Measurements from ENCODE around the gene RPS15.

Gene RPS15

DNA sequence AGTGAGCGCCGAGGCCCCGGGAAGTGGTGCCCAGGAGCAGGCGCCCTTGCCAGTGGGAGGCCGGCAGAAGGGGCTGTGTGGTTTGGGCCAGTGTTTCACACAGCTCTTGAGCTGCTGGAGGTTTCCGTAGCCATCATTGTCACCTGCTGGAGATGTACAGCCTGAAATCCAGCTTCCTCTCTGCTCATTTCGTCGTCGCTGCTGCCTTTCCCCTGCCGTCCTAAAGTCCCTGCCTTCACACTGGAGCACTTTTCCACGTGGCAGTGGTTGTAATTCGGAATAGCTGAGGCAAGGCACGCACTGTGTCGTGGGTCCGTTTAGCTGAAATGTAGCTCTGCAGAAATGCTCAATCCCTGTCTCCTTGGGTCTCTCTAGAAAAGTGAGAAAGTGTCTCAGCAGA lies 17.6 kb upstream of the RPS15 start:
- no peak for DNase-seq (ENCODE audit: low spot score)

GRCh38 chr19:1421218-1421957 lies 16.8 kb upstream of the RPS15 start:
- no peak for DNase-seq (ENCODE audit: low spot score)

GRCh38 chr19:1421958-1422305 lies 16.3 kb upstream of the RPS15 start:
- no peak for DNase-seq (ENCODE audit: low spot score)

GRCh38 chr19:1422360-1422759 lies 15.8 kb upstream of the RPS15 start:
- no peak for DNase-seq (ENCODE audit: low spot score)

DNA sequence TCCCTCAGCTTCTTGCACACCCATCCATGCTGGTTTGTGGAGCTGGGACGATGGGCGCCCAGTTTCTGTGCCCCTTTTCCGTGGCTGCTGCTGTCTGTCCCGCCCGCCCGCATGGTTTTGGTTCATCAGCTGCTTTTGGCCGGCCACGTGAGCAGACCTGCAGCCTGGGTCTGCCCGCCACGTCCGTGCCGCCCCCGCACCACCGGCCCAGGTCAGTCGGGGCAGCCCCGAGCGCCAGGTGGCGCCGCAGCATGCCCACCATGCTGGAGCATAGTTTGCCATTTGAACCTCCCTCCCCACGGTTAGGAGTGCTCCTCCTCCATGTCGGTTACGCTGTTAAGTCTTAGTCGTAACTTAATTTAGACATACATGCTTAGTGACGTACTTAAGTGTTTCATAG lies 15.3 kb upstream of the RPS15 start:
- DNase-seq (ENCODE audit: low spot score) = no peak

GRCh38 chr19:1423436-1424191 lies 14.6 kb upstream of the RPS15 start:
- DNase-seq (ENCODE audit: low spot score) = no peak

DNA sequence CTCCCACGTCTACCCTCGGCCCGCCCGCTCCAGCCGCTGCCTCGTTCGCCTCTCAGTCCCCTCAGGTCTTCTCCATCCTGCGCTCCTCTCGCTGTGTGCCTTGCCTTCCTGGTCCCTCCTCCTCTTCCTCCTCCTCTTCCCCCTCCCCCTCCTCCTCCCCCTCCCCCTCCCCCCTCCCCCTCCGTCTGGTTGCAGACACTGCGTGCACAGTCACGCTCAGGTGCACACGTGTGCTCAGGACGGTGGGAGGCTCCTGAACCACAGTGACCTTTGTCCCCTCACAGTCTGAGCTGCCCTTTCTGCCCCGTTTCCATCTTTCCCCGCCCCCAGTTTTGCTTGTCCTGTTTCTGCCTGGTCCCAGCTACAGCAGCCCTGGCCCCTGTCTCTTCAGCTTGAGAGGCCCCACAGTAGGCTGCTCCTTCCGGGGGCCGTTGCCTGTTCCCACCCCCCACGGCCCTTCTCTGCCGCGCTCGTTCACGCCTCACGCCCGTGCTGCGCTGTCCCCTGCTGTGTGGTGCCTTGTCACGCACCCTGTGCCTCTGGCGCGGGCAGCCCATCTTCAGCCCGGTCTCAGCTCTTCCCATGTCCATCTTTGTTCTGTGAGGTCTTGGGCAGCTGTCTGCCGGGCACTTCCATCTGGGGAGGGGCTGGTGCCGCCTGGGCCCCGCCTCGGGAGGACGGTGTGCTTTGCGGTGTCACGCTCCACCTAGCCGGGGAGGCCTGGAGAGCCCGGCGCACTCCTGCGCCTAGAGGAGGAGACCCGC lies 13.8 kb upstream of the RPS15 start:
- no peak for DNase-seq (ENCODE audit: low spot score)

GRCh38 chr19:1425102-1425837 lies 12.9 kb upstream of the RPS15 start:
- no peak for DNase-seq (ENCODE audit: low spot score)

DNA sequence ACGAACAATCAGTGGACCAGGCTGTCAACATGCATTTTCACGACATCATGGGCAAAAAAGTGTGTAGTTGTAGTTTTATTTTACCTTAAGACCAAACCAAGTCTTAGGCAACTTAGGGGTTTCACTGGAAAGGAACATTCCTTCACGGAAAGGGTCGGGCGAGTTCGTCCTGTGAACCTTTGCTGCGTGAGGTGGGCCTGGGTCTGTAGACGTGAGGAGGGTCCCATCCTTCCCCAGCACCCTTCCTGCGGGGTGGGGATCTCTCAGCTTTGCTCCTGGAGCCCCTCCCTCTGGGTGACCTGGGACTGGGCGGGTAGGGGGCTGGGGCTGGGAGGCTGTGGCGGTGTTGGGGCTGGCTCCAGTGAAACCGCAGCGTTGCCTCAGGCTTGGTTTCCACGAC lies 12.3 kb upstream of the RPS15 start:
- no peak for DNase-seq (ENCODE audit: low spot score)

DNA sequence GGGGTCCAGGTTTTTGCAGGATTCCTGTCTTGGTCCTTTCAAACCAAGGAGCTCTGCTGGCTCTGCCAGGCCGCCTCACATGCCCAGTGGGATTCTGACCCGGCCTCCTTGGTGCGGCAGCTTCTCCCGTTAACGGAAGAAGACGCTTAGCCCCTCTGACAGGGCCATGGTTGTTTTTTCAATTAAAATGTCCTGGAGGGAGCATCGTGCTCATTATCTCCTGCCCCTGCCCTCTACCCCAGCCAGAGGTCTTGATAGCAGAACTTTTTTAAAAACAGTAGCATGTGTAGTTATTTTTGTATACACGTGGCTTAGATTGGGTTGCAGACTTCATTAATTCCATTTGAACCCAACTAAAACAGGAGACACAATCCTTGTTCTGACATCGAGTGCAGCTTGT lies 11.5 kb upstream of the RPS15 start:
- no peak for DNase-seq (ENCODE audit: low spot score)

- no peak for DNase-seq (ENCODE audit: low spot score)
Observed at GRCh38 chr19:1427221-1427920, 10.8 kb upstream of the RPS15 start.

- no peak for DNase-seq (ENCODE audit: low spot score)
Observed at GRCh38 chr19:1428738-1429391, 9.3 kb upstream of the RPS15 start.

DNA sequence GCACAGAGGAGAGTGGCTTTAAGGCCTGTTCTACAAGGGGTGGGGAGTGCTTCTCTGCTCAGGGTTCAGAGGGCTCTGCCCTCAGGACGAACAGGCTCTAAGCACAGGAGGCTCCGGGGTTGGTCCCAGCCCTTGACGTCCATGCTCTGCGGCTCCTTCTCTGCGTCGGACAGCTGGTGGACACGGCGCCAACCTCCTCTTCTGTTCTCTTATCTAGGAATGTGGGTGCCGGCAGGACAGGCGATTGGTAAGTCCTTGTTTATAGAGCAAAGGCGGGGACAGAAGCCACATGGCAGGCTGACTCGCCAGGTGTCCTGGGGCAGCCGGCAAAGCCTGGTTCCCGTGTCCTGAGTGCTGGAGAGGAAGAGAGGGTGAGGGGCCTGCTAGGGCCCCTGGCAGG lies 8.4 kb upstream of the RPS15 start:
- DNase-seq (ENCODE audit: low spot score) = no peak

DNA sequence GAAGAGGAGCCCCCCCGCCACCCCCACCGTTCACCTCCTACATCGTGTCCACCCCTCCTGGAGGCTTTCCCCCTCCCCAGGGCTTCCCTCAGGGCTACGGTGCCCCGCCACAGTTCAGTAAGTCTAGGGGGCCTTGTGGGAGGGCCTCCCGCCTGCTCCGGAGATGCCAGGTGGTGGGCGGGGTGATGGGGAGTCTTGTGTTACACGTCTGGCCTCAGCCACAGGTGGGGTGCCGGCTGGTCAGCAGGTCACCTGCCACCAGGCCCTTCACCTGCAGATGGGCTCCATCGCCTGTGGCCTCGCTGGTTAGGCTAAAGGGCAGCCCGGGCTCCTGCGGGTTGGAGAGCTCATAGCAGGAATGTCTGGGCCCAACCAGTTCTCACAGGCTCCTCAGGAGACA lies 8.0 kb upstream of the RPS15 start:
- no peak for DNase-seq (ENCODE audit: low spot score)

DNA sequence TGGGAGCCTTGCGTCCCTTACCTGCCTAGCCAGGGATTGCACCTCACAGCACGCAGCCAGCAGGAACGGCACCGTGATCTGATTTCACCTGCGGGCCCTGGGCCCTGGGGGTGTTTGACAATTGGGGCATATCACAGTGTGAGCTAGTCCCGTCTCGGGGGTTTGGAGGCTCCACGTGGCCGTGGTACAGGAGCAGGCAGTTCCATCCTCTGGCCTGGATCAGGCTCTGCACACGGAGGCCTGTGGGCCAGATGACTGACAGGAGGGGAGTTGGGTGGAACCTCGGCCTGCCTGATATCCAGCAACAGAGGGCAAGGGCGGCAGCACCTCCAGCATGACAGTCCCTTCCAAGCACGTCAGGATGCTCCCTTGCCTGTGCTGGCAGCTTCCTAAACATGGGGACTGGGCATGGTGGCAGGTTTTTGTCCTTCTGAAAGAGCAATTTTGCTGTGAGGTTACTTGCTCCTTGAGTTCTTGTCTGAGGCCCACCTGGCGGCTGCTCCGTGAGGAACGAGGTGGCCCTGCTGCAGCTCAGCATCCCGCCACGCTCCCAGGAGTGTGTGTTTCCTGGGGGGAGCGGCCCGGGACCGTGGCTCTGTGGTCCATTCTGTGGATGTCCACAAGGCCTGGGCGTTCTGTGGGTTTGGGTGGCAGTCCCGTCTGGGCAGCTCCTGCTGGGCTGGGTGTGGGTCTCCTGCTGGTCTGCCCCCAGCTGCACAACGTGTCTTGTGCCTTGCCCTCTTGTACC lies 6.3 kb upstream of the RPS15 start:
- DNase-seq (ENCODE audit: low spot score) = no peak

DNA sequence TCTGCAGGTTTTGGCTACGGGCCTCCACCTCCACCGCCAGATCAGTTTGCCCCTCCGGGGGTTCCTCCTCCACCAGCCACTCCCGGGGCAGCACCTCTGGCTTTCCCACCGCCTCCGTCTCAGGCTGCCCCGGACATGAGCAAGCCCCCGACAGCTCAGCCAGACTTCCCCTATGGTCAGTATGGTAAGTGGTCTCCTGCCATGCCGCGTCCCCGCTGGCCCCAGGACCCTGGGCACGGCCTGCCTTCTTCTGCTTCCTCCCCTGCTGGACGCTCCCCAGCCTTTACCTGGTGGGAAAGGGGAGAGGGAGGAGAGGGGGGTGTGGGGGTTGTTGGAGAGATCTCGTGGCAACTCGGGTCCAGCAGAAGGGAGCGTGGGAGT lies 5.7 kb upstream of the RPS15 start:
- DNase-seq (ENCODE audit: low spot score) = no peak

DNA sequence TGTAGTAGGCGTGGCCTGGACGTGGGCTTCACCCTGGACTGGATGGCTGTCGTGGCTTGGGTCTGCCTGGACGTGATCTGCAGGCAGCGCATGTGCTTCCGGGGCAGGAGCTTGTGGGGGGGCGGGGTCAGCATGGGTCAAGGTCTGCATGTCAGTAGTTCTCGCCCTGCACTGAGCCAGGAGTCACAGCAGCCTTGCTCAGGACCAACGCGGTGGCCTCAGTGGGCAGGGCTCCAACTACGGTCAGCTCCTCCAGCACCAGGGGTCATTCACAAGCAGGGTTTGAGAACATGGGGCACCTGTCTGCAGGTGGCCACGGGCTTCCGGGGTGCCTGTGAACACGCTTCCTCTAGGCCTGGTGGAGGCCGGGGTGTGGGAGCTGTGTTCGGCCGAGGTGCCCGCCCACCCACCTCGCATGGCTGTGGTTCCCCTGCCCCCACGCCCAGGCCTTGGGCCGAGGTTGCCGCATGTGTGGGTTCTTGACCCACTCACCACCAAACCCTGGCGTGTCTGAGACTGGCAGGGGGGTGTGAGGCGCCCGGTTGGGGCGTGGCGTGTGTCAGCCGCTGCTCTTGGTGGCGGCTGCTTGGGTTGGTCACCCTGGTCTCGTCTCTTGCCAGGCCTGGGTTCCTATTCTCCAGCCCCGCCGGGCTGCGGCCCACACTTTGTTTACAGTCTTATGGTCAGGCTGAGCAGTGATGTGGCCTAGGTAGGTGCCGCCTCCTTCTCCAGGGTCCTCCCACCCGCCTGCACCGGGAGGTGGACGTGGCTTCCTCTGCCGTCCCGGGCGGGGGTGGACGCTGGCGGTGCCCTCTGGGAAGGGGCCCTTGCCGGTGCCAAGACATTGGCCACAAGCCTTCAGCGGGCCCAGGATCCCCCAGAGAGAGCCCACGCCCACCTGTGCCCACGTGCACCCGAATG lies 4.8 kb upstream of the RPS15 start:
- DNase-seq (ENCODE audit: low spot score) = no peak

DNA sequence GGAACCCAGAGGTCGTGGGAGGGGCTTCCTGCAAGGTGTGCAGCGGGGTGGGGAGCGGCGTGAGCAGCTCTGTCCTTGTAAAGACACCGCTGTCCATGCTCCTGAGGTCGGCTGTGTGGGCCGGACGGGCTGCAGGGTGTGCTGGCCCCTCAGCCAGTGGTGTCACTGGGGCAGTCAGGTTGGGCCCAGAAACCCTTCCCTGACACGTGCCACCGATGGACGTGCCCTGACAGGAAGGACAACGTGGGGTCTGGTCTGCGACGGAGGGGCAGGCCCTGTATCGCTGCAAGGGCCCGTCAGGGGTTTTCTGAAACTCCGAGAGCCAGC lies 4.2 kb upstream of the RPS15 start:
- no peak for DNase-seq (ENCODE audit: low spot score)

- DNase-seq (ENCODE audit: low spot score) = no peak
Observed at GRCh38 chr19:1434577-1435060, 3.6 kb upstream of the RPS15 start.
